Measurements from ENCODE around the gene APP.
A peak's percentile ranks its signal among the peaks of the same experiment; 100 is the strongest.
"Not testable (repeated sequence)": the region's sequence is repeated elsewhere in the genome, so short reads cannot be mapped to it uniquely, and the experiment has no call there.

APP gene

DNA sequence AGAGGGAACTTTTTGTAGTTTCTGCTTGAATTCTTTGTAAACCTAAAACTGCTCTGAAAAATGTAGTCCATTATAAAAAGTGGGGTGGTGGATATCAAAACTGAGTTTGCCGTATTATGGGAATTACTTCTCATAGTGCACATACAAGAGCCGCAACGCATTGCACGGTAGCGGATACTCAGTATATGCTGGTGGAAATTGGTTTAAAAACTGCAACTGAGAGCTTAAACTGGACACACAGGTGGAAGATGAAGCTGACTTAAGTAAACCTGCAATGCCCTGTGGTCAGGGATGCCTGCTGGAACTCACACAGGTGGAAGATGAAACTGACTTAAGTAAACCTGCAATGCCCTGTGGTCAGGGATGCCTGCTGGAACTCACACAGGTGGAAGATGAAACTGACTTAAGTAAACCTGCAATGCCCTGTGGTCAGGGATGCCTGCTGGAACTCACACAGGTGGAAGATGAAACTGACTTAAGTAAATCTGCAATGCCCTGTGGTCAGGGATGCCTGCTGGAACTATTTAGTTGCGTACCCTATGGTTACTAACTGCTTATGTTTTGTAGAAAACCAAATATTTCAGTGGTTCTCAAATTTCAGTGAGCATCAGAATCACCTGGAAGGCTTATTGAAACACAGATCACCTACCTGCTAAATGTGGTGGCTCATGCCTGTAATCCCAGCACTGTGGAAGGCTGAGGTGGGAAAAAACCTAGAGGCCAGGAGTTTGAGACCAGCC is 147.8 kb downstream of the APP start:
- DNase-seq (ENCODE audit: low read depth in 3 of 3): not testable (repeated sequence)

- DNase-seq (ENCODE audit: low read depth in 3 of 3): no peak
Observed at GRCh38 chr21:26020510-26020909, 150.1 kb downstream of the APP start.

- DNase-seq (ENCODE audit: low read depth in 3 of 3): no peak
Observed at GRCh38 chr21:26020081-26020480, 150.5 kb downstream of the APP start.

DNA sequence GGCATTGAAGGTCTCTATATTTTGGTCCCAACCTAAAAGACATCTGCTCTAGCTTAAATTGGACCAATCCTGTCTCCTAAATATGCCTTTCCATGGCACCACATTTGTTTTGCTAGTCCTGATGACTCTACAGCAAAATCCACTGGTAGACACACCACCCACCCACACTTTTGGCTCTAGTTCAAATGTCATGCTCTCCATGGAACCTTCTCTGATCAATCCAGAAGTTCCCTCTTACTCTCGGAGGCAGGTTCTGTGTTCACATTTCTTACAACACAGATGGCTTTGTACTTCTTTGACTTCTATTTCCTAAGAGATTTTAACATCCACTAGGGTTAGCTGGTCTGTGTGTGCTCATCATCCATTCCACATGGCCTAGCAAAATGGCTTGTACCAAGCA is 151.3 kb downstream of the APP start:
- no peak for DNase-seq (ENCODE audit: low read depth in 3 of 3)

GRCh38 chr21:26013970-26014369 is 156.6 kb downstream of the APP start:
- no peak for DNase-seq (ENCODE audit: low read depth in 3 of 3)

DNA sequence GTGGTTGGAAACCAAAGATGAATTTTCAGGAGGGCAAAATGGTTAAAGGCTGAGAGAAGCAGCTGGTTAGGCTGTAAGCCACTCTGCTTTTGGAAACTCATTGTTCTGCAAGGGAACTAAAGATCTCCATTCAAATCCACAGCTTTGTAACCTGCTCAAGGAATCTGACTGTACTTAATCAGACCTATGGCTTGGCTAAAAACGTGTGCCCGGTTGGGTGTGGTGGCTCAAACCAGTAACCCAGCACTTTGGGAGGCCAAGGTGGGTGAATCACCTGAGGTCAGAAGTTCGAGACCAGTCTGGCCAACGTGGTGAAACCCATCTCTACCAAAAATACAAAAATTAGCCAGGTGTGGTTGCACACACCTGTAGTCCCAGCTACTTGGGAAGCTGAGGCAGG is 158.1 kb downstream of the APP start:
- DNase-seq (ENCODE audit: low read depth in 3 of 3): not testable (repeated sequence)

GRCh38 chr21:26011292-26011940 is 159.2 kb downstream of the APP start:
- DNase-seq (ENCODE audit: low read depth in 3 of 3): no peak

GRCh38 chr21:26007951-26008498 is 162.5 kb downstream of the APP start:
- DNase-seq (ENCODE audit: low read depth in 3 of 3): no peak

- no peak for DNase-seq (ENCODE audit: low read depth in 3 of 3)
Observed at GRCh38 chr21:26005464-26005863, 165.1 kb downstream of the APP start.

DNA sequence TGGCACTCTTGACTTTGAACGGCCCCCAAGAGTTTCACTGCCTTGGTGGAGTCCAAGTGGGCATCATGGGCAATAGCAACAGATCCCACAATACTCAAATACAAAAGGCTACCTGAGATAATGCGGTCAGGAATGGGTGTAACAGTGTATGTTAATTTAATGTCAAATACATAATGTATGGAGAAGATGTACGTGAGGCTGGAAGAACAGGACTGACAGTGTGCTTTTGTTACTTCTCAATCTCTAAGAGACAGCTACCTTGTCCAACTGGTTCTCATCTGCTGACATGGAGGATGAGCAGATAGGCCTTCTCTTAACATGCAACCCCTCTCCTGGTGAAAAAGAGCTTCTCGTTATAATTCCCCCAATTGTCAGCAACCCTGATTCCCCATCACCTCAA is 167.2 kb downstream of the APP start:
- no peak for DNase-seq (ENCODE audit: low read depth in 3 of 3)

DNA sequence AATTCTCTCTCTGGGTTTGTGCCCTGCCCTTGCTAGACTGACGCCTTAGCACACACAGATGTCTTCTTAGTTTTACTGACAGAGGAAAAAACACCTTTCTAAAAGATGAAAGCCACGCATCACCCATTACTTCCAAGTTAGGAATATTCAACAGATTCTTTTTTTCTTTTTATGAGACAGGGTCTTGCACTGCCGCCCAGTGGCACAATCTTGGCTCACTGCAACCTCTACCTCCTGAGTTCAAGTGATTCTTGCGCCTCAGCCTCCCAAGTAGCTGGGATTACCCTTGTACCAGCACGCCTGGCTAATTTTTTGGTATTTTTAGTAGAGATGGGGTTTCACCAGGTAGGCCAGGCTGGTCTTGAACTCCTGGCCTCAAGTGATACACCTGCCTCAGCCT is 169.2 kb downstream of the APP start:
- no peak for DNase-seq (ENCODE audit: low read depth in 3 of 3)

DNA sequence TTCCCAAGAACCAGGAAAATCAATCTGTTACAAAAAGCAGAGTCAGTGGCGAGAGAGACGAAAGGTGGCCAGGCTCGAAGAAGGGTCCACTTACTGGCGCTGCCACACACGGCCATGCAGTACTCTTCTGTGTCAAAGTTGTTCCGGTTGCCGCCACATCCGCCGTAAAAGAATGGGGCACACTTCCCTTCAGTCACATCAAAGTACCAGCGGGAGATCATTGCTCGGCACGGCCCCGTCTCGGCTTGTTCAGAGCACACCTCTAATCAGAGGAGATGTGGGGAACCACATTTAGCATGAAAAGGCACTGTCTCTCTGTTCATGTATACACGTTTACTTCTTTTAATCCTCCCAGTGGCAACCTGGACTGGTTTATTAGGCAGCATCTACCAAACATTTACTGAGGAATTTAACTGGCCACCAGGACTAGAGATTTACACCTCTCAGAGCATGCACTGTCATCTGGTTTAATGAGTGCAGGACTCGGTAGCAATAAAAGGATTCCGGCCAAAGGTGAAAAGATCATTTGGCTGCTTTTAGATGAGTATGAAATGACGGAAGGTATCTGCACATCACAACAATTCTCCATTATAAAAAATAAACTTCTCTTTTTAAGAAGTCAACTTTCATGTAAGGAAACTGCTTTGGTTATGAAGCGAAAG is 170.5 kb downstream of the APP start:
- peak in 1 of 3 donors; percentile 14 for DNase-seq (ENCODE audit: low read depth in 3 of 3)

DNA sequence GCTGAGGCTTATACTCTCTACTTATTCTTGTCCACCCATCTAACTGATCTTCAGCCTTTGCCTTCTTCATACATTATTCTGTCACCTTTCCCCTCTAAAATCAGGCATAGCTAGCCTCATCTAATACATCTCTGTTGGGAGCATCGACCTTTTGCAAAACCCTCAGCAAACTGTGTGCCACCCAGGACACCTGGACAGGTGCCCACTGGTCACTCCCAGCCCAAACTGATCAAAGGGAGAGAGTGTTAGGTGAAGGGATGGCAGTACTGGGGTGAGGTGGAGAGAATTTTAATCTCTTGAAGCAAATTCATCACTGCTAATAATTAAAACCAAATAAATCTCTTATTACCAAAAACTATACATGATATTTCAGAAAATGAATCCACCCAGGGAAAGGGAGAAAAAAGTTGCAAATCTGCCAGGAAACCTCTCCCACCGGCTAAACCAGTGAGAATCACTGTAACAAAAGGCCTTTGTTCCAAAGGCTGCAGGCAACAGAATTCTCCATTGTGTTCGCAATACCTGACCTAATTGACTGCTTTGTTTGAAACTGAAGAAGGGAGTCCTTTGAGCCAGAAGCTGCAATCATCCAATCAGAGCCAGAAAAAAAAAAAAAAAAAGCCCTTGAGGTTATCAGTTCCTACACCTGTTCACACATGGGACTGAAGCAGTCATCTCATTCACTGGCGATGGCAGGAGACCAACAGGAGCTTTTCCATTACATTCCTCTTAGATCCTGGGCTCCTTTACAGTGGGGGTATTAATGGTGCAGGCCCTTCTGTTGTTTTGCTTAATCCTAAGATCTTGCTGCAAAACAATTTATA is 172.6 kb downstream of the APP start:
- DNase-seq (ENCODE audit: low read depth in 3 of 3): no peak

GRCh38 chr21:25995278-25995677 is 175.3 kb downstream of the APP start:
- DNase-seq (ENCODE audit: low read depth in 3 of 3): no peak

DNA sequence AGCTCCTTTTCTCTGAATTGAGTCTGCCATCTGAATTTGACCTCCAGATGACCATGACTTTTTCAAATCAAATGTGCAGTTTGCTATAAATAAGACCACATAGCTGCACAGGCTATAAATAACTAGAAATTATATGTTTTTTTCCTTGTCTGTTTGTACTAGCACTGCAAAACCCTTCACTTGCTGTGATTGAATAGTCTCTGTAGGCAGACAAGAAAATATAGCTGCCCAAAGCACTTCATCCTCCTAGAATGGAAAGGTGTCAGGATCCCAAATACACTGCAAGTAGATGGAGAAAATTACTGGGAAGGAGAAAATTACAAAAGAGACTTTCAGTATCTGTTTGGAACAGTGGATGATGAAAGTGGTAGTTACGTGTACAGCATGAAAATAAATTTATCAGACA is 175.8 kb downstream of the APP start:
- DNase-seq (ENCODE audit: low read depth in 3 of 3): no peak

GRCh38 chr21:25988738-25989137 is 181.8 kb downstream of the APP start:
- no peak for DNase-seq (ENCODE audit: low read depth in 3 of 3)

GRCh38 chr21:25987531-25987930 is 183.0 kb downstream of the APP start:
- no peak for DNase-seq (ENCODE audit: low read depth in 3 of 3)

GRCh38 chr21:25986928-25987327 is 183.6 kb downstream of the APP start:
- no peak for DNase-seq (ENCODE audit: low read depth in 3 of 3)

DNA sequence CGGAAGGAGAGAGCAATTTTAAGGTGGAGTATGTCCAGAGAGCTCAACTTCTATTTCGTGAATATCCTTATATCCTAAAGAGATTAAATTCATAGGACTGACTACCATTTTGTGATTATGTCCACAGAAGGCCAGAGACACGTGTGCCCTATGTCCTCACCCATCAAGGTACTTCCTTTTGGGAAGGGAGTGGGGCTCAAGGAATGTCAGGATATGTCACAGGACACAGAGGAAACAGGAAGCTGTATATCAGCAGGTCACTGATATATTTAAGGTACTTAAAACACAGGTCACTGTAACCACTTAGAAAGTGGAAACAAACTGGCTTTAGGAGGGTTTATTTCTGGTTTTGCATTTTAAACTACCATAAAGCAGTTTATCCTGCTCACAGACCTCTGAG is 184.6 kb downstream of the APP start:
- DNase-seq (ENCODE audit: low read depth in 3 of 3): no peak

DNA sequence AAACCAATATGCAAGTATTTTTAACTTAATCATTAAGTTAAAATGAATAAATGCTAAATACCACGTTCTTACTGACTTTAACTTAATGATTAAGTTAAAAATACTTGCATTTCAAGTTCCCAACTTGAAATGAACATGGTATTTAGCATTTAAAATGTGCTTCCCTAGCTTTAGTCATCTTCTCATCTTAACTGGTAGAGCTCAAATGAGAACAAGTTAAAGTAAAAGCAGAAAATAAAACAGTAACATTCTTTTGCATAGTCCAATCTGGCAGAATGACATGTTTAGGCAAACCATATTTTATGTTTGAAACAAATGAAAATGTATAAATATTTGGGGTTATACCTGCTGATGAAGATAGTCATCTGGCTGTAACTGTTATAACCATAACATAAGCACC is 186.0 kb downstream of the APP start:
- DNase-seq (ENCODE audit: low read depth in 3 of 3): no peak

DNA sequence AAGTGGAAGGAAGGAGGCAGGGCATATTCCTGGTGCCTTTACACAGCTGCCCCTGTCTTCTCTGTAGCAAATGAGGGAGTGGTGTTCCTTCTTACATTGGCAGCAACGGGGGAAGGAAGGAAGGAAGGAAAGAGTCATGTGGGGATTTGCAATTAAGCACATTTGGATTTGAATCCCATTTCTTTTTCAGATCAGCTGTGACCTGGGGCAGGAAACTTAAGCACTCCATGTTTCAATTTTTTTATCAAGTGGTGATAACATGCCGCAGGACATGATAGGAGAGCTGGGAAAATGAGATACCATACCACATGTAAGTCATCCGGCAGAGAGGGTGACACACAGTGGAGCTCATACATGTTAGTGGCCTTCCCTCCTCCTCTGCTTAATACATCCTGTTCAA is 186.8 kb downstream of the APP start:
- DNase-seq (ENCODE audit: low read depth in 3 of 3): no peak

- no peak for DNase-seq (ENCODE audit: low read depth in 3 of 3)
Observed at GRCh38 chr21:25980710-25981109, 189.9 kb downstream of the APP start.
